Bronchial epithelial cell (primary cell): Measurements from ENCODE around the gene SLC15A4. TPM values are rescaled to one million over a fixed set of nuclear protein-coding genes. Genes with fewer than 3 reads are reported as not detected.

Source experiments
- DNase-seq: peaks from one replicate; pipeline ENCODE4 v3.0.0-alpha.2; 2010; ENCODE audit warnings: low read depth
- FAIRE-seq: peaks from 2 replicates; lab custom pipeline; 2011; peaks lifted over from hg19 to GRCh38; lab: Jason Lieb, UNC
- H3K27me3 ChIP-seq: 2 replicates; pipeline ENCODE4 v1.5.1; 2011; ENCODE audit warnings: low read length; ENCODE audit not compliant: control insufficient read depth, insufficient read depth
- H3K36me3 ChIP-seq: 2 replicates; pipeline ENCODE4 v1.5.1; 2011; ENCODE audit warnings: low read length; ENCODE audit not compliant: control insufficient read depth, insufficient read depth
- H3K4me3 ChIP-seq: 2 replicates; pipeline ENCODE4 v1.5.1; 2011; ENCODE audit warnings: mild to moderate bottlenecking, low read depth, low read length, control low read depth
- total RNA-seq: library from RNA; depleted of rRNA; stranded (reverse); fragments of >200 nt; gene quantifications from 2 replicates; pipeline ENCODE4 v1.2.1, GENCODE V29; 2014
- TF ChIP-seq, protein P1 (sequence below): IDR thresholded peaks from 2 replicates; pipeline ENCODE4 v1.5.1; 2011; ENCODE audit warnings: mild to moderate bottlenecking, moderate library complexity, low read length, control low read depth, inconsistent platforms; ENCODE audit not compliant: insufficient read depth, severe bottlenecking

Gene SLC15A4
- total RNA-seq = 36.4 and 70.0 TPM in 2 replicates

DNA sequence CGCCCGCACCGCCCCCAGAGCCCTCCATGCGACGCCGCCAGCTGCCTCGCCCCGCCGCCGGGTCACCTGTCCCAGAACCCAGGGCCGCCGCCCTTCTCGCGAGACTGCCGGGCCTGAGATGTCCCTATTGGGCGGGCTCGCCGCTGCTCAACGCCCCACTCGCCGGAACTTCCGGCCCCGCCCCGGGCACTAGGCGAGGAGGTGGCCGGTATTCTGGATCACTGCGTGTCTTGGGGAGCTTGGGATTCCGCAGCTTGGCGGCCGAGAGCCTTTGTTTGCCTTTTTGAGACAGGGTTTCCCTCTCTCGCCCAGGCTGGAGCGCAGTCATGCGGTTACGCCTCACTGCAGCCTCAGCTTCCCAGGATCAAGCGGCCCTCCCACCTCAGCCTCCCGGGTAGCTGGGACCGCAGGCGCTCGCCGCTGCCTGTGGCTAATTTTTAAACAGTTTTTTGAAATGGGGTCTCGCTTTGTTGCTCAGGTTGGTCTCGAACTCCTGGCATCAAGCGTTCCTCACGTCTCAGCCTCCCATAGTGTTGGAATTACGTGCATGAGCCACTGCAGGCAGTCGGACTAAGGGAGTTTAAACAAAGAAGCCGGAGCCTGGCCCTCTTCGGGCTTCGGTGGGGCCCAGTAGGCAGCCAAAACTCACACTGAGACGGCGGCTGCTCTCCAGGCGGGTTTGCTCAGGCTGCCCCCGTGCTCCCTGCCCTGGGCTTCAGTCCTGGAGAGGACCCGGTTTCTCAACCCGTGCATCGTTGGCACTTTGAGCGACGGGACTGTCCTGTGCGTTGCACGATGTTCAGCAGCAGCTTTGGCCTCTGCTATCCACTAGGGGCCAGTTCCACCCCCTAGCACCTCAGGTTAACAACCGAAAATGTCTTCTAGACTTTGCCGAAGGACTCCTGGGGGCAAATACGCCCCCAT lies at the start of gene SLC15A4:
TSS of gene SLC15A4 (minus strand) at position 43 of the 924 bp plus-strand sequence. CDS start at position 28, 15 bp downstream.
- FAIRE-seq = no peak
- Histone ChIP-seq H3K27me3 (no peaks in the 10 kb centered on the region), H3K4me3 (peak within 1 kb of the TSS; percentile 47), H3K36me3 (peaks cover 3% of the 10 kb centered on the region)
- DNase-seq = peak; percentile 73
- TF ChIP-seq, protein P1, sequence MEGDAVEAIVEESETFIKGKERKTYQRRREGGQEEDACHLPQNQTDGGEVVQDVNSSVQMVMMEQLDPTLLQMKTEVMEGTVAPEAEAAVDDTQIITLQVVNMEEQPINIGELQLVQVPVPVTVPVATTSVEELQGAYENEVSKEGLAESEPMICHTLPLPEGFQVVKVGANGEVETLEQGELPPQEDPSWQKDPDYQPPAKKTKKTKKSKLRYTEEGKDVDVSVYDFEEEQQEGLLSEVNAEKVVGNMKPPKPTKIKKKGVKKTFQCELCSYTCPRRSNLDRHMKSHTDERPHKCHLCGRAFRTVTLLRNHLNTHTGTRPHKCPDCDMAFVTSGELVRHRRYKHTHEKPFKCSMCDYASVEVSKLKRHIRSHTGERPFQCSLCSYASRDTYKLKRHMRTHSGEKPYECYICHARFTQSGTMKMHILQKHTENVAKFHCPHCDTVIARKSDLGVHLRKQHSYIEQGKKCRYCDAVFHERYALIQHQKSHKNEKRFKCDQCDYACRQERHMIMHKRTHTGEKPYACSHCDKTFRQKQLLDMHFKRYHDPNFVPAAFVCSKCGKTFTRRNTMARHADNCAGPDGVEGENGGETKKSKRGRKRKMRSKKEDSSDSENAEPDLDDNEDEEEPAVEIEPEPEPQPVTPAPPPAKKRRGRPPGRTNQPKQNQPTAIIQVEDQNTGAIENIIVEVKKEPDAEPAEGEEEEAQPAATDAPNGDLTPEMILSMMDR = peak; percentile 39

DNA sequence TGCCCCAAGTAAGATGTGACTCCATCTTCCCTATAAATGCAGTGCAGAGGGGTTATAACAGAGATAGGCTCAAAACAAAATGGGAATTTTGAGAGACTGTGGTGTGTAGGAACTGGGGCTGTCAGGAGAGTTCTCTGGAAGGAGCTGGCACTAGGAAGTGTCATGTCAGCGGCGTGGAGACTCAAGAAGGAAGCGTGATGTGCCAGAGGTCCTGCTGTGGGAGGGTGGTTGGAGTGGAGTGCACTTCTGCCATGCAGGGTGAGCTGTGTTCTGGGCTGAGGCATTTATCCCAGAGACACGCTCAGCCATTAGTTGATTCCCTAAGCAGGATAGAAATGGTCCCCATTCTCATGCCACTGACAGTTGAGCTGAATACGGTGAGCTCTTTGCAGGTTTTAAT lies 48.5 kb upstream of the SLC15A4 start:
- TF ChIP-seq, protein P1 = no peak

DNA sequence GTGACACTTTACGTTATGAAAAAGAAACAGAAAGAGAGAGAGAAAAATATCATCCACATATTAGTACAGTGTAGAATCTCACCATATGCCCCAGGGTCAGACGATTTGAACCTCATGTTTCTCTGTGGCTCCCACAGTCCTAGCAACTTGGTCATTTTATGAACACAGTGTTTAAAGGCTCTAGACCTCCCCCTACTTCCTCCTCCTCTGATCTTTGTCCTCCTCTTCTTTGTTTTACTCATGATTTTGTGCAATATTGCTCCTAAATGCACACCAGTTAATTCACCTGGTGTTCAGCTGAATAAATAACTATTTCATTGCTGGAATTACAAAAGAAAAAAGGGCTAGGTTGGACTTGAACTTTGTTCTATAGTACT lies 47.7 kb upstream of the SLC15A4 start:
- TF ChIP-seq, protein P1 = no peak
- FAIRE-seq = no peak
- Histone ChIP-seq H3K36me3 (no peaks in the 10 kb centered on the region), H3K4me3 (no peak overlapping the region), H3K27me3 (no peaks in the 10 kb centered on the region)
- DNase-seq = no peak

More for the DNA sequence above, 48.5 kb upstream of the SLC15A4 start:
- no peak overlapping the region for H3K4me3 ChIP-seq
- no peaks in the 10 kb centered on the region for H3K36me3 ChIP-seq
- no peaks in the 10 kb centered on the region for H3K27me3 ChIP-seq
- no peak for DNase-seq
- no peak for FAIRE-seq

DNA sequence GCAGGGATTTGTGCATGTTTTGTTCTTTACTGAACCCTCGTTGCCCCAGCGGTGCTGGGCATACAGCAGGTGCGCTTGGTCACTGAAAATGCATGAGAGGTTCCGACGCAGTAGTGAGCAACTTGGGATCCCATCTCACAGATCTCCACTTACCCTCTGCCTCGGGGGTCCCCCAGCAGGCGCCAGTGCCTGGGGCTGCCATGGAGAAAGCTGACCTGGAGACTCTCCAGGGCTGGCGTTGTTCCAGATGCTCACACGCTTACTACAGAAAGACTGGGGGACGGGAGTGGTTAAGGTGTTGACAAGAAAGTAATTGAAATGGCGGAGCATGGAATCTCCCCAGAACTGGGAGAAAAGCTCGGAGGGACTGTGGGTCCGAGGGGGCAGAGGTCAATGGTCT lies 43.7 kb upstream of the SLC15A4 start:
- no peak for FAIRE-seq
- no peaks in the 10 kb centered on the region for H3K36me3 ChIP-seq
- no peak for DNase-seq
- TF ChIP-seq, protein P1 = no peak
- no peaks in the 10 kb centered on the region for H3K27me3 ChIP-seq
- no peak overlapping the region for H3K4me3 ChIP-seq

DNA sequence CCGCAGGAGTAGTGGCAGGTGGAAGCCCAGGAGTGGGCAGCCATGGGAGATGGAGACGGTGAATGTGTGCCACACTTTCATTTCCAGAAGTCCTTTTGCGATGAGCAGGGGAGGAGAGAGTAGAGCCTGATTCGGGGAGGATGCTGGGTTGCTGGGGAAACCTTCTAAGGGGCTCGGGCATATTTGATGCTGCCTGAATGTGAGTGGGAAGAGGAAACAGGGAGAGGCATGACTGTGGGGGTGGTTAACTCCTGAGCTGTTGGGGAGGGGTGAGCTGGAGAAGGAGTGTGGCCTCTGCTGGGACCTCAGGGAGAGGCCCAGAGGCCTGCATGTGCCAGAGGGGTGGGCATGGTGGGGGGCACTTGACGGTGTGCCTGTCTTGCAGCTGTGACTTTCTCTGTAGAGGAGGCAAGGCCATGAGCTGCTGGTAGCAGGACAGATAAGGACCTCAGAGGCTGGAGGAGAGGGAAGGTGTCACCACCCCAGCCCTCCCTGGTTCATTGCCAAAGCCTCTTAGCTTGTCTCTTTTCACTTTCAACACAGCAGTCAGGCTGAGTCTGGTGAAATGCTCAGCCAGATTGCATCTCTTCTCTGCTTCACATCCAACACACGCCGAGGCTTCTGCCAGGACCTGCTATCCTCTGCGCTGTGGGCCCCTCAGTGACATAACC lies 40.9 kb upstream of the SLC15A4 start:
- Histone ChIP-seq H3K27me3 (no peaks in the 10 kb centered on the region), H3K4me3 (no peak overlapping the region), H3K36me3 (no peaks in the 10 kb centered on the region)
- DNase-seq (no peak), FAIRE-seq (no peak)
- TF ChIP-seq, protein P1 = no peak
